Chondrocyte (in vitro differentiated cells): Measurements from ENCODE around the gene MESP2. TPM values are rescaled to one million over a fixed set of nuclear protein-coding genes. Genes with fewer than 3 reads are reported as not detected.
"Not testable (repeated sequence)": the region's sequence is repeated elsewhere in the genome, so short reads cannot be mapped to it uniquely, and the experiment has no call there.

Experiments used
- DNase-seq: peaks from one replicate; pipeline ENCODE4 v3.0.0; 2021; ENCODE audit warnings: mixed read lengths, low spot score
- H3K27ac Mint-ChIP-seq: one replicate; pipeline ENCODE4 v1.8.0; 2021; ENCODE audit warnings: mild to moderate bottlenecking, moderate library complexity, mixed read lengths; ENCODE audit not compliant: unreplicated experiment
- H3K27me3 Mint-ChIP-seq: 2 replicates; pipeline ENCODE4 v1.8.0; 2021; ENCODE audit warnings: low read depth, mixed read lengths
- H3K36me3 Mint-ChIP-seq: 2 replicates; pipeline ENCODE4 v1.8.0; 2021; ENCODE audit warnings: low read depth, mixed read lengths
- H3K4me1 Mint-ChIP-seq: 2 replicates; pipeline ENCODE4 v1.8.0; 2021; ENCODE audit warnings: low read depth, mild to moderate bottlenecking, mixed read lengths
- H3K4me3 Mint-ChIP-seq: one replicate; pipeline ENCODE4 v1.8.0; 2021; ENCODE audit warnings: mild to moderate bottlenecking, moderate library complexity, mixed read lengths; ENCODE audit not compliant: unreplicated experiment
- H3K9me3 Mint-ChIP-seq: 2 replicates; pipeline ENCODE4 v1.8.0; 2021; ENCODE audit warnings: low read depth, mixed read lengths
- total RNA-seq: library from RNA; stranded (reverse); gene quantifications from 3 replicates; pipeline ENCODE4 v1.2.1, GENCODE V29; 2021
- TF ChIP-seq, protein P1 (sequence below): fragments of 200-600 bp; sonication (generic); IDR thresholded peaks from 2 replicates; pipeline ENCODE4 v1.5.0; 2021; ENCODE audit warnings: antibody characterized with exemption, mild to moderate bottlenecking, moderate library complexity

The MESP2 gene
- total RNA-seq, 1 donor from 2014 or later, result 0.25 TPM

DNA sequence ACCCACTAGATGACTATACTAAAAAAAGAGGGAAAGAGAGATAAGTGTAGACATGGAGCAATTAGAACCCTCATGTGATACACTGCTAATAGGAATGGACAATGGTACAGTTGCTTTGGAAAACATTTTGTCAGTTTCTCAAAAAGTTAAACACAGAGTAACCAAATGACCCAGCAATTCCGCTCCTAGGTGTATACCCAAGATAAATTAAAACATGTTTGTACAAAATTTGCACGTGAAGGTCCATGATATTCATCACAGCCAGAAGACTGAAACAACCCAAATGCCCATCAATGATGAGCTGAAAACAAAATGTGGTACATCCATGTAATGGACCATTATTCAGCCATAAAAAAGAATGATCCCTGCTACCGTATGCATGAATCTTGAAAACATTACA, 11.8 kb downstream of the MESP2 start:
- Mint-ChIP-seq H3K9me3 (peaks cover 9% of the 10 kb centered on the region), H3K4me1 (peaks cover 13% of the 10 kb centered on the region), H3K4me3 (no peak overlapping the region), H3K36me3 (peaks cover 22% of the 10 kb centered on the region), H3K27me3 (no peaks in the 10 kb centered on the region), H3K27ac (no peak overlapping the region)
- DNase-seq, result no peak
- TF ChIP-seq, protein P1, sequence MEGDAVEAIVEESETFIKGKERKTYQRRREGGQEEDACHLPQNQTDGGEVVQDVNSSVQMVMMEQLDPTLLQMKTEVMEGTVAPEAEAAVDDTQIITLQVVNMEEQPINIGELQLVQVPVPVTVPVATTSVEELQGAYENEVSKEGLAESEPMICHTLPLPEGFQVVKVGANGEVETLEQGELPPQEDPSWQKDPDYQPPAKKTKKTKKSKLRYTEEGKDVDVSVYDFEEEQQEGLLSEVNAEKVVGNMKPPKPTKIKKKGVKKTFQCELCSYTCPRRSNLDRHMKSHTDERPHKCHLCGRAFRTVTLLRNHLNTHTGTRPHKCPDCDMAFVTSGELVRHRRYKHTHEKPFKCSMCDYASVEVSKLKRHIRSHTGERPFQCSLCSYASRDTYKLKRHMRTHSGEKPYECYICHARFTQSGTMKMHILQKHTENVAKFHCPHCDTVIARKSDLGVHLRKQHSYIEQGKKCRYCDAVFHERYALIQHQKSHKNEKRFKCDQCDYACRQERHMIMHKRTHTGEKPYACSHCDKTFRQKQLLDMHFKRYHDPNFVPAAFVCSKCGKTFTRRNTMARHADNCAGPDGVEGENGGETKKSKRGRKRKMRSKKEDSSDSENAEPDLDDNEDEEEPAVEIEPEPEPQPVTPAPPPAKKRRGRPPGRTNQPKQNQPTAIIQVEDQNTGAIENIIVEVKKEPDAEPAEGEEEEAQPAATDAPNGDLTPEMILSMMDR, result no peak

DNA sequence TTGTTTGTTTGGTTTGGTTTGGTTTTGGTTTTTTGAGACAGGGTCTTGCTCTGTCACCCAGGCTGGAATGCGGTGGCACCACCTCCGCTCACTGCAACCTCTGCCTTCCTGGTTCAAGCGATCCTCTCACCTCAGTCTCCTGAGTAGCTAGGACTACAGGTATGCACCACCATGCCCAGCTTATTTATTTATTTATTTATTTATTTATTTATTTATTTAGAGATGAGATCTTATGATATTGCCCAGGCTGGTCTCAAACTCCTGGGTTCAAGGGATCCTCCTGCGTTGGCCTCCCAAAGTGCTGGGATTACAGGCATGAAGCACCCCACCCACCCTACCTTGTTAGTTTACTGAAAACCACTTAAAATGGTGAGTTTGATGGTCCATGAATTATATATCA, 12.5 kb downstream of the MESP2 start:
- not testable (repeated sequence) for H3K9me3 Mint-ChIP-seq, H3K27ac Mint-ChIP-seq, H3K27me3 Mint-ChIP-seq, H3K4me3 Mint-ChIP-seq
- Mint-ChIP-seq H3K4me1 (peaks cover 13% of the 10 kb centered on the region), H3K36me3 (peaks cover 23% of the 10 kb centered on the region)
- peak; percentile 12 for DNase-seq

GRCh38 chr15:89790206-89790605, 14.1 kb downstream of the MESP2 start:
- Mint-ChIP-seq H3K9me3 (peaks cover 9% of the 10 kb centered on the region), H3K27me3 (no peaks in the 10 kb centered on the region), H3K4me1 (peaks cover 19% of the 10 kb centered on the region), H3K27ac (no peak overlapping the region), H3K36me3 (peaks cover 25% of the 10 kb centered on the region), H3K4me3 (no peak overlapping the region)
- DNase-seq, result peak; percentile 42
- TF ChIP-seq, protein P1, result no peak

GRCh38 chr15:89790661-89791060, 14.5 kb downstream of the MESP2 start:
- Mint-ChIP-seq H3K4me1 (peaks cover 19% of the 10 kb centered on the region), H3K4me3 (no peak overlapping the region), H3K27ac (no peak overlapping the region), H3K9me3 (peaks cover 9% of the 10 kb centered on the region), H3K36me3 (peaks cover 26% of the 10 kb centered on the region), H3K27me3 (no peaks in the 10 kb centered on the region)
- TF ChIP-seq, protein P1, result no peak
- DNase-seq, result peak; percentile 67

- peak; percentile 81 for DNase-seq
These were observed 16.1 kb downstream of the MESP2 start for GRCh38 chr15:89792106-89792805.

More at GRCh38 chr15:89792106-89792805, 16.1 kb downstream of the MESP2 start:
- Mint-ChIP-seq H3K4me1 (peaks cover 16% of the 10 kb centered on the region), H3K27me3 (no peaks in the 10 kb centered on the region), H3K4me3 (no peak overlapping the region), H3K9me3 (peaks cover 9% of the 10 kb centered on the region), H3K36me3 (peaks cover 31% of the 10 kb centered on the region), H3K27ac (no peak overlapping the region)
- TF ChIP-seq, protein P1, result no peak
